HepG2 (cell line): ENCODE measurements around the gene IMPDH1. TPM values are rescaled to one million over a fixed set of nuclear protein-coding genes. Genes with fewer than 3 reads are reported as not detected.

ENCODE experiments used
- BORCS8-MEF2B ChIP-seq: sonication (generic); formaldehyde crosslinking; IDR thresholded peaks from 2 replicates; pipeline ENCODE4 v1.8.0; 2022; ENCODE audit warnings: mild to moderate bottlenecking, missing genetic modification reagents
- CENPT ChIP-seq: sonication (generic); formaldehyde crosslinking; IDR thresholded peaks from 2 replicates; pipeline ENCODE4 v1.8.0; 2022; ENCODE audit warnings: low read depth, mild to moderate bottlenecking, moderate library complexity, missing genetic modification reagents
- ETV5 ChIP-seq: IDR thresholded peaks from 2 replicates; pipeline ENCODE4 v1.6.1; 2018; ENCODE audit warnings: missing biosample characterization, missing genetic modification reagents, inconsistent platforms, borderline replicate concordance
- FIP1L1 ChIP-seq: fragments of 200-400 bp; formaldehyde crosslinking; IDR thresholded peaks from 2 replicates; pipeline ENCODE4 v1.6.1; 2018; ENCODE audit warnings: low read depth, mild to moderate bottlenecking, low read length, moderate library complexity, borderline replicate concordance; ENCODE audit not compliant: insufficient read depth
- HOXA7 ChIP-seq: sonication (generic); formaldehyde crosslinking; IDR thresholded peaks from 2 replicates; pipeline ENCODE4 v1.8.1; 2022; ENCODE audit warnings: mild to moderate bottlenecking, missing genetic modification reagents, moderate library complexity
- MTF1 ChIP-seq: sonication (generic); formaldehyde crosslinking; IDR thresholded peaks from 2 replicates; pipeline ENCODE4 v1.5.0; 2020; ENCODE audit warnings: missing genetic modification reagents
- SMAD1 ChIP-seq: sonication (generic); formaldehyde crosslinking; IDR thresholded peaks from 2 replicates; pipeline ENCODE4 v1.4.0; 2020; ENCODE audit warnings: missing genetic modification reagents, low read depth, mild to moderate bottlenecking, borderline replicate concordance
- THAP8 ChIP-seq: sonication (generic); formaldehyde crosslinking; IDR thresholded peaks from 2 replicates; pipeline ENCODE4 v1.5.1; 2020; ENCODE audit warnings: missing genetic modification reagents, mild to moderate bottlenecking, borderline replicate concordance
- TSC22D2 ChIP-seq: sonication (generic); formaldehyde crosslinking; IDR thresholded peaks from 2 replicates; pipeline ENCODE4 v1.5.1; 2020; ENCODE audit warnings: missing genetic modification reagents, mild to moderate bottlenecking, borderline replicate concordance
- ZNF101 ChIP-seq: sonication (generic); formaldehyde crosslinking; IDR thresholded peaks from 2 replicates; pipeline ENCODE4 v1.4.0; 2020; ENCODE audit warnings: mild to moderate bottlenecking, low read depth, missing genetic modification reagents, borderline replicate concordance
- ZNF501 ChIP-seq: sonication (generic); formaldehyde crosslinking; IDR thresholded peaks from 2 replicates; pipeline ENCODE4 v1.5.1; 2020; ENCODE audit warnings: mild to moderate bottlenecking, moderate library complexity, missing genetic modification reagents
- ZNF616 ChIP-seq: sonication (generic); formaldehyde crosslinking; IDR thresholded peaks from 2 replicates; pipeline ENCODE4 v1.5.0; 2020; ENCODE audit warnings: low read depth, mild to moderate bottlenecking, missing genetic modification reagents
- ZNF674 ChIP-seq: sonication (generic); formaldehyde crosslinking; IDR thresholded peaks from 2 replicates; pipeline ENCODE4 v1.5.0; 2020; ENCODE audit warnings: low read depth, mild to moderate bottlenecking, missing genetic modification reagents
- ZNF883 ChIP-seq: sonication (generic); formaldehyde crosslinking; IDR thresholded peaks from 2 replicates; pipeline ENCODE4 v1.5.1; 2020; ENCODE audit warnings: mild to moderate bottlenecking, missing genetic modification reagents; ENCODE audit errors: not compliant biosample characterization
- ZSCAN9 ChIP-seq: IDR thresholded peaks from 2 replicates; pipeline ENCODE4 v1.6.1; 2016; ENCODE audit warnings: borderline replicate concordance
- polyA plus RNA-seq, 8 experiments: library from polyadenylated mRNA; depleted of rRNA in 3 of 8; stranded (reverse) in 7 of 8; unstranded in 1 of 8; fragments of >200 nt; fragmentation: Illumina TruSeq in 4 of 8; extraction: Trizol in 4 of 8; gene quantifications; 2 replicates each; pipeline versions ENCODE4 v1.2.1 to v1.2.3, GENCODE V29; 2011 to 2016; ENCODE audit warnings: low read depth in 4 of 8, missing spikeins in 1 of 8, mixed read lengths in 1 of 8; ENCODE audit not compliant: insufficient read depth in 1 of 8
- total RNA-seq, 5 experiments: library from RNA; depleted of rRNA; stranded (reverse); fragments of >200 nt; fragmentation: Illumina TruSeq; extraction: Trizol; gene quantifications; 2 replicates each; pipeline ENCODE4 v1.2.3, GENCODE V29; 2016; ENCODE audit warnings: low read depth in 1 of 5
- TF ChIP-seq, protein P1 (sequence below): sonication (generic); formaldehyde crosslinking; IDR thresholded peaks from 2 replicates; pipeline ENCODE4 v1.8.1; 2023; ENCODE audit warnings: missing genetic modification reagents, mild to moderate bottlenecking, borderline replicate concordance
- TF ChIP-seq, protein P2 (sequence below): IDR thresholded peaks from 2 replicates; pipeline ENCODE4 v1.6.1; 2016; ENCODE audit warnings: mild to moderate bottlenecking
- TF ChIP-seq, protein P3 (sequence below): sonication (generic); formaldehyde crosslinking; IDR thresholded peaks from 2 replicates; pipeline ENCODE4 v1.5.0; 2020; ENCODE audit warnings: missing genetic modification reagents
- TF ChIP-seq, protein P4 (sequence below): sonication (generic); formaldehyde crosslinking; IDR thresholded peaks from 2 replicates; pipeline ENCODE4 v1.8.0; 2022; ENCODE audit warnings: mild to moderate bottlenecking, missing genetic modification reagents, moderate library complexity
- TF ChIP-seq, protein P5 (sequence below): sonication (generic); formaldehyde crosslinking; IDR thresholded peaks from 2 replicates; pipeline ENCODE4 v1.5.0; 2020; ENCODE audit warnings: mild to moderate bottlenecking, missing genetic modification reagents

IMPDH1 gene
- total and polyA plus RNA-seq, 2 of the 13 experiments (the other 11 are each of a cell fraction or from before 2014, with no cell fraction given): 22.8 to 34.0 TPM

DNA sequence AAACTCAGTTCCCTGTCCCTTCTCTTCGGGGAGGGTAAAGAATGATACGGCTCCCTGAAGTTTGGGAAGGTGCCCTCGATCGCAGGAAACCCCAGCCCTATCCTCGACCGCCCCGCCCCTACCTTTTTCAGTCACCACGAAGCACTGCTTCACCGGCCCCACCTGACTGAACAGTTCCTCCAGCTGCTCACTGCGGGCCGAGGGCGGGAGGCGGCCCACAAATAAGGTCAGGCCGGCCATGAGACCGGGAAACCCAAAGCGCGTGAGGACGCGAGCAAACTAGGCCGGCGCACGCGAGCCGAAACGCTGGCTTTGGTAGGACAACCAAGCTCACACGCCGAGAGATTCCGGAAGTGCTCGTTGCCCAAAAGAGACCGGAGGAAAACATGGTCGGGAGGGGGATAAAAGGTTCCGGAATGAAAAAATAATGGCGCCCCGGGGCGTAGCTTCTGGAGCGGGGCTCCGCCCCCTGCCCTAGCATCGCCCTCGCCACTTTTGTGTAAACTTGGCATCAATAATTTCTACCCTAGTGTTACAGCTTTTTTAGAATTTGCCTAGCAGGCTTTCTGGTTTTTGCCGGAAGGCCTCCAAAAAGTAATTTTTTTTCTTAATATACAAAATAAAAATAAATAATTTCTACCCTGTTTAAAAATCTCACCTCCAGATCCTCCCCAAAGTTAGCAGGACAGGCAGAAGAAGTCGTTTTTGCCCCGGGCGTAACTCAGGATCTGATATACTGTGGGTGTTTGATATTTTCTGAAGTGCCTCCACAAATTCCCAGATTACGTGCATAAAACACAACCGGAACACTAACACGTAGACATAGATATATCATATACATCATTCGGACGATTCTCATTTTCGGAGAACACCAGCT lies 66.0 kb downstream of the IMPDH1 start, which contains the start of gene RBM28 (continued):
- peak; percentile 91; the same call in 1 of the 2 replicates for TF ChIP-seq SMAD1 (CRISPR knock-in tag)
- peak; percentile 96 for TF ChIP-seq ZNF501 (CRISPR knock-in tag)
- TF ChIP-seq, protein P1, sequence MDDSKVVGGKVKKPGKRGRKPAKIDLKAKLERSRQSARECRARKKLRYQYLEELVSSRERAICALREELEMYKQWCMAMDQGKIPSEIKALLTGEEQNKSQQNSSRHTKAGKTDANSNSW: peak; percentile 98
- TF ChIP-seq, protein P2, sequence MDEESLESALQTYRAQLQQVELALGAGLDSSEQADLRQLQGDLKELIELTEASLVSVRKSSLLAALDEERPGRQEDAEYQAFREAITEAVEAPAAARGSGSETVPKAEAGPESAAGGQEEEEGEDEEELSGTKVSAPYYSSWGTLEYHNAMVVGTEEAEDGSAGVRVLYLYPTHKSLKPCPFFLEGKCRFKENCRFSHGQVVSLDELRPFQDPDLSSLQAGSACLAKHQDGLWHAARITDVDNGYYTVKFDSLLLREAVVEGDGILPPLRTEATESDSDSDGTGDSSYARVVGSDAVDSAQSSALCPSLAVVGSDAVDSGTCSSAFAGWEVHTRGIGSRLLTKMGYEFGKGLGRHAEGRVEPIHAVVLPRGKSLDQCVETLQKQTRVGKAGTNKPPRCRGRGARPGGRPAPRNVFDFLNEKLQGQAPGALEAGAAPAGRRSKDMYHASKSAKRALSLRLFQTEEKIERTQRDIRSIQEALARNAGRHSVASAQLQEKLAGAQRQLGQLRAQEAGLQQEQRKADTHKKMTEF (CRISPR knock-in tag): peak; percentile 99
- peak; percentile 93; the same call in 1 of the 2 replicates for TF ChIP-seq HOXA7
- TF ChIP-seq FIP1L1: peak; percentile 84; the same call in 1 of the 2 replicates
- TF ChIP-seq, protein P3, sequence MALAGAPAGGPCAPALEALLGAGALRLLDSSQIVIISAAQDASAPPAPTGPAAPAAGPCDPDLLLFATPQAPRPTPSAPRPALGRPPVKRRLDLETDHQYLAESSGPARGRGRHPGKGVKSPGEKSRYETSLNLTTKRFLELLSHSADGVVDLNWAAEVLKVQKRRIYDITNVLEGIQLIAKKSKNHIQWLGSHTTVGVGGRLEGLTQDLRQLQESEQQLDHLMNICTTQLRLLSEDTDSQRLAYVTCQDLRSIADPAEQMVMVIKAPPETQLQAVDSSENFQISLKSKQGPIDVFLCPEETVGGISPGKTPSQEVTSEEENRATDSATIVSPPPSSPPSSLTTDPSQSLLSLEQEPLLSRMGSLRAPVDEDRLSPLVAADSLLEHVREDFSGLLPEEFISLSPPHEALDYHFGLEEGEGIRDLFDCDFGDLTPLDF (CRISPR knock-in tag): peak; percentile 84
- peak; percentile 100 for TF ChIP-seq BORCS8-MEF2B (CRISPR knock-in tag)
- peak; percentile 98 for TF ChIP-seq ZNF616
- TF ChIP-seq, protein P4, sequence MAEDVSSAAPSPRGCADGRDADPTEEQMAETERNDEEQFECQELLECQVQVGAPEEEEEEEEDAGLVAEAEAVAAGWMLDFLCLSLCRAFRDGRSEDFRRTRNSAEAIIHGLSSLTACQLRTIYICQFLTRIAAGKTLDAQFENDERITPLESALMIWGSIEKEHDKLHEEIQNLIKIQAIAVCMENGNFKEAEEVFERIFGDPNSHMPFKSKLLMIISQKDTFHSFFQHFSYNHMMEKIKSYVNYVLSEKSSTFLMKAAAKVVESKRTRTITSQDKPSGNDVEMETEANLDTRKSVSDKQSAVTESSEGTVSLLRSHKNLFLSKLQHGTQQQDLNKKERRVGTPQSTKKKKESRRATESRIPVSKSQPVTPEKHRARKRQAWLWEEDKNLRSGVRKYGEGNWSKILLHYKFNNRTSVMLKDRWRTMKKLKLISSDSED (CRISPR knock-in tag): peak; percentile 100
- TF ChIP-seq ZNF101 (CRISPR knock-in tag): peak; percentile 93; the same call in 1 of the 2 replicates
- peak; percentile 83 for TF ChIP-seq ETV5 (CRISPR knock-in tag)
- 0 out of 2 replicates have a peak, but pooled peaks have one; percentile 88 for TF ChIP-seq THAP8 (CRISPR knock-in tag)
- peak; percentile 99 for TF ChIP-seq ZNF883 (CRISPR knock-in tag)
- peak; percentile 99 for TF ChIP-seq TSC22D2 (CRISPR knock-in tag)
- TF ChIP-seq ZNF674 (CRISPR knock-in tag): 0 out of 2 replicates have a peak, but pooled peaks have one; percentile 73
- peak; percentile 94; the same call in 1 of the 2 replicates for TF ChIP-seq MTF1 (CRISPR knock-in tag)
- peak; percentile 100 for TF ChIP-seq CENPT (CRISPR knock-in tag)
- peak; percentile 99 for TF ChIP-seq ZSCAN9
- TF ChIP-seq, protein P5, sequence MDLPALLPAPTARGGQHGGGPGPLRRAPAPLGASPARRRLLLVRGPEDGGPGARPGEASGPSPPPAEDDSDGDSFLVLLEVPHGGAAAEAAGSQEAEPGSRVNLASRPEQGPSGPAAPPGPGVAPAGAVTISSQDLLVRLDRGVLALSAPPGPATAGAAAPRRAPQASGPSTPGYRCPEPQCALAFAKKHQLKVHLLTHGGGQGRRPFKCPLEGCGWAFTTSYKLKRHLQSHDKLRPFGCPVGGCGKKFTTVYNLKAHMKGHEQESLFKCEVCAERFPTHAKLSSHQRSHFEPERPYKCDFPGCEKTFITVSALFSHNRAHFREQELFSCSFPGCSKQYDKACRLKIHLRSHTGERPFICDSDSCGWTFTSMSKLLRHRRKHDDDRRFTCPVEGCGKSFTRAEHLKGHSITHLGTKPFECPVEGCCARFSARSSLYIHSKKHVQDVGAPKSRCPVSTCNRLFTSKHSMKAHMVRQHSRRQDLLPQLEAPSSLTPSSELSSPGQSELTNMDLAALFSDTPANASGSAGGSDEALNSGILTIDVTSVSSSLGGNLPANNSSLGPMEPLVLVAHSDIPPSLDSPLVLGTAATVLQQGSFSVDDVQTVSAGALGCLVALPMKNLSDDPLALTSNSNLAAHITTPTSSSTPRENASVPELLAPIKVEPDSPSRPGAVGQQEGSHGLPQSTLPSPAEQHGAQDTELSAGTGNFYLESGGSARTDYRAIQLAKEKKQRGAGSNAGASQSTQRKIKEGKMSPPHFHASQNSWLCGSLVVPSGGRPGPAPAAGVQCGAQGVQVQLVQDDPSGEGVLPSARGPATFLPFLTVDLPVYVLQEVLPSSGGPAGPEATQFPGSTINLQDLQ (CRISPR knock-in tag): peak; percentile 87
